GM12878 (cell line): ENCODE measurements around the gene GPR26. TPM values are rescaled to one million over a fixed set of nuclear protein-coding genes. Genes with fewer than 3 reads are reported as not detected.

Experiments used
- ATAC-seq: fragments of 200-7000 bp; cut with Tn5 transposase; 3 replicates; pipeline ENCODE4 v1.9.1; 2020; ENCODE audit warnings: mild to moderate bottlenecking, moderate library complexity
- BruUV-seq: library from RNA; stranded (reverse); fragments of 400-500 nt; replicated peaks from 2 replicates; lab custom pipeline; 2021; lab: Mats Ljungman, UMichigan
- CTCF ChIA-PET: fragments of 300-600 bp; sonication (Branson Sonifier 250); formaldehyde crosslinking; extraction: SDS; loops from one replicate; lab custom pipeline; 2021; ENCODE audit warnings: inconsistent platforms; lab: Yijun Ruan, JAX
- POLR2A ChIA-PET: fragments of 350-600 bp; formaldehyde crosslinking; extraction: SDS; loops from one replicate; lab custom pipeline; 2021; ENCODE audit warnings: inconsistent platforms; lab: Charles Lee
- RAD21 ChIA-PET: fragments of 300-600 bp; sonication (Branson Sonifier 250); formaldehyde crosslinking; loops from one replicate; lab custom pipeline; 2023; ENCODE audit warnings: antibody characterized with exemption; ENCODE audit not compliant: unreplicated experiment; lab: Charles Lee
- SMC1A ChIA-PET: fragments of 300-600 bp; sonication (Branson Sonifier 250); formaldehyde crosslinking; loops from one replicate; lab custom pipeline; 2023; ENCODE audit not compliant: unreplicated experiment, uncharacterized antibody; lab: Charles Lee
- DNase-seq: peaks from one replicate; pipeline ENCODE4 v3.0.0-alpha.2; 2011; ENCODE audit warnings: low read depth, low spot score
- FAIRE-seq: peaks from 3 replicates; lab custom pipeline; 2011; peaks lifted over from hg19 to GRCh38; lab: Jason Lieb, UNC
- H2AFZ ChIP-seq: 2 replicates; pipeline ENCODE4 v1.6.0; 2011; ENCODE audit warnings: low read depth, low read length, control low read depth; ENCODE audit not compliant: control insufficient read depth
- H3K27ac ChIP-seq: 2 replicates; pipeline ENCODE4 v1.5.1; 2011; ENCODE audit warnings: control low read depth; ENCODE audit not compliant: control insufficient read depth, insufficient read depth
- H3K27me3 ChIP-seq, 2 experiments: replicated peaks in 1 of 2; 2 replicates each; pipeline versions ENCODE4 v1.6.0 to v1.6.1; 2011; ENCODE audit warnings: low read length in 1 of 2; ENCODE audit not compliant: control insufficient read depth in 2 of 2, insufficient read depth in 2 of 2
- H3K36me3 ChIP-seq, 2 experiments: 2 replicates each; pipeline ENCODE4 v1.5.1; 2011; ENCODE audit warnings: low read length in 1 of 2; ENCODE audit not compliant: control insufficient read depth in 2 of 2, insufficient read depth in 2 of 2
- H3K4me1 ChIP-seq: 2 replicates; pipeline ENCODE4 v1.6.1; 2011; ENCODE audit warnings: mild to moderate bottlenecking, low read length, moderate library complexity, mixed read lengths; ENCODE audit not compliant: control insufficient read depth, insufficient read depth
- H3K4me2 ChIP-seq: 2 replicates; pipeline ENCODE4 v1.6.0; 2011; ENCODE audit warnings: control low read depth; ENCODE audit not compliant: control insufficient read depth, insufficient read depth
- H3K4me3 ChIP-seq: fragments of 200-600 bp; sonication (generic); 2 replicates; pipeline ENCODE4 v1.5.1; 2016
- H3K79me2 ChIP-seq: 2 replicates; pipeline ENCODE4 v1.6.0; 2011; ENCODE audit warnings: low read length; ENCODE audit not compliant: control insufficient read depth, insufficient read depth
- H3K9ac ChIP-seq: 2 replicates; pipeline ENCODE4 v1.8.0; 2011; ENCODE audit warnings: low read length, control low read depth, mixed read lengths; ENCODE audit not compliant: control insufficient read depth, insufficient read depth
- H3K9me3 ChIP-seq: replicated peaks from 3 replicates; pipeline ENCODE4 v1.5.1; 2011; ENCODE audit warnings: mild to moderate bottlenecking, low read length; ENCODE audit not compliant: control insufficient read depth, insufficient read depth
- H4K20me1 ChIP-seq: 2 replicates; pipeline ENCODE4 v1.6.0; 2011; ENCODE audit not compliant: control insufficient read depth, insufficient read depth
- CHD4 ChIP-seq: fragments of 200-600 bp; sonication (generic); IDR thresholded peaks from 2 replicates; pipeline ENCODE4 v1.6.1; 2016; ENCODE audit warnings: mild to moderate bottlenecking
- IKZF2 ChIP-seq, 2 experiments: fragments of 450-650 bp; IDR thresholded peaks; 2 replicates each; pipeline ENCODE4 v1.6.1; 2017; ENCODE audit warnings: mild to moderate bottlenecking in 2 of 2, moderate library complexity in 2 of 2
- IRF4 ChIP-seq: IDR thresholded peaks from 2 replicates; pipeline ENCODE4 v1.6.1; 2011; ENCODE audit warnings: low read depth, low read length
- POLR2AphosphoS2 ChIP-seq: IDR thresholded peaks from 2 replicates; pipeline ENCODE4 v1.6.1; 2011; ENCODE audit warnings: low read depth, mild to moderate bottlenecking, low read length, improper control_type of control experiment, moderate library complexity
- RUNX3 ChIP-seq: IDR thresholded peaks from 2 replicates; pipeline ENCODE4 v1.6.1; 2012; ENCODE audit warnings: low read length, inconsistent platforms
- SIX5 ChIP-seq: IDR thresholded peaks from 2 replicates; pipeline ENCODE4 v1.6.1; 2011; ENCODE audit warnings: mild to moderate bottlenecking, low read depth, low read length, moderate library complexity; ENCODE audit not compliant: severe bottlenecking
- SP1 ChIP-seq: IDR thresholded peaks from one replicate; pipeline ENCODE4 v1.6.1; 2011; ENCODE audit warnings: low read depth, low read length
- SREBF1 ChIP-seq: IDR thresholded peaks from 2 replicates; pipeline ENCODE4 v1.6.1; 2012; ENCODE audit warnings: mild to moderate bottlenecking, low read length
- TARDBP ChIP-seq: IDR thresholded peaks from 2 replicates; pipeline ENCODE4 v1.6.1; 2016; ENCODE audit warnings: borderline replicate concordance
- ZSCAN29 ChIP-seq: fragments of 450-650 bp; IDR thresholded peaks from 2 replicates; pipeline ENCODE4 v1.6.1; 2017; ENCODE audit warnings: mild to moderate bottlenecking, moderate library complexity
- WGBS: methylation state at CpG from one replicate; pipeline ENCODE4 v1.1.6; 2016; ENCODE audit warnings: low lambda C conversion rate; ENCODE audit not compliant: insufficient replicate concordance, insufficient coverage; ENCODE audit errors: missing lambda C conversion rate; 5-methylcytosine and 5-hydroxymethylcytosine counted together
- in situ Hi-C: fragments of 300-500 bp; cut with MboI; formaldehyde crosslinking; loops from 9 replicates; pipeline ENCODE4 v1.14.3; 2018; ENCODE audit warnings: mixed read lengths
- intact Hi-C: fragments of 100-400 bp; cut with micrococcal nuclease; formaldehyde crosslinking; loops from one replicate; pipeline ENCODE4 v1.14.2; 2022; ENCODE audit not compliant: unreplicated experiment
- polyA plus RNA-seq, 11 experiments: library from polyadenylated mRNA; depleted of rRNA in 4 of 11; unstranded in 6 of 11; stranded (reverse) in 5 of 11; fragments of >200 nt; fragmentation: Nextera tagmentation in 4 of 11; fragmentation: Illumina TruSeq in 1 of 11; extraction: Ambion mirVana in 4 of 11; extraction: Trizol in 1 of 11; gene quantifications; 1 replicate in 1 of 11; 2 replicates in 10 of 11; pipeline versions ENCODE4 v1.2.1 to v1.2.3, GENCODE V29; 2011 to 2016; ENCODE audit warnings: inconsistent platforms in 2 of 11, missing spikeins in 2 of 11, low read depth in 1 of 11
- total RNA-seq, 4 experiments: library from RNA; depleted of rRNA in 3 of 4; stranded (reverse); fragments of >200 nt in 3 of 4; fragmentation: Illumina TruSeq in 1 of 4; extraction: Trizol in 1 of 4; gene quantifications; 2 replicates each; pipeline versions ENCODE4 v1.2.1 to v1.2.3, GENCODE V29; 2013 to 2021
- TF ChIP-seq, protein P1 (sequence below): fragments of 150-350 bp; IDR thresholded peaks from 2 replicates; pipeline ENCODE4 v1.6.1; 2014; ENCODE audit warnings: mild to moderate bottlenecking, low read depth, low read length

Gene GPR26
- total and polyA plus RNA-seq, 10 of the 15 experiments (the other 5 are each of a cell fraction or from before 2014, with no cell fraction given), result 0.01 to 0.03 TPM; not detected in 8

DNA sequence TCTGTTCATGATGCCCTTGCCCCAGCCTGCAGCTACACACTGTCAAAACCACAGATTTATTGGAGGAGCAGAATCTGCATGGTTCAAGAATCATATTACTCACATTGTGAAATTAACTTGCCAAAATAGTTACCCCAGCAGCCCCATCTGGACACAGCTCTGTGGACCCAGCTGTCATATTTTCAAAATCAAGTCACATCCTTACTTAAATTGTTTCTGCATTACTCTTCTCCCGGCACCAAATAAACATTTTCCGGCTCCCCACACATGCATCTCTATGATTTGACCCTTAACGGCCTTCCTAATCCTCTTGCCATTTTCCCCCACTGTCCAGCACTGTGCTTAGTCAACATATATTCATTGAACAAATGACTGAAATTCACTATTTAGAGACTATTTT, 43.8 kb upstream of the GPR26 start:
- Histone ChIP-seq H3K4me2 (no peak overlapping the region), H3K27ac (no peak overlapping the region), H3K4me3 (no peak overlapping the region), H3K9me3 (no peaks in the 10 kb centered on the region), H3K79me2 (no peaks in the 10 kb centered on the region), H3K36me3 (no peaks in the 10 kb centered on the region), H3K4me1 (no peaks in the 10 kb centered on the region), H3K27me3 (peaks cover 0 to 6% of the 10 kb centered on the region in 2 experiments; a peak in 2 of 4 replicates), H4K20me1 (no peaks in the 10 kb centered on the region), H3K9ac (no peak overlapping the region), H2AFZ (no peak overlapping the region)
- BruUV-seq, result no TSS peak
- FAIRE-seq (no peak), DNase-seq (no peak), ATAC-seq (no peak)
- in situ Hi-C loops, result no loop called here
- CTCF ChIA-PET, result no interaction called here
- intact Hi-C loops, result no loop called here
- TF ChIP-seq SP1 (no peak), TARDBP (no peak), SIX5 (no peak), RUNX3 (no peak), CHD4 (no peak), SREBF1 (no peak), IRF4 (no peak), IKZF2 (IDR thresholded peaks at IDR 0.05) (no peak), ZSCAN29 (no peak), POLR2AphosphoS2 (no peak)
- TF ChIP-seq, protein P1, sequence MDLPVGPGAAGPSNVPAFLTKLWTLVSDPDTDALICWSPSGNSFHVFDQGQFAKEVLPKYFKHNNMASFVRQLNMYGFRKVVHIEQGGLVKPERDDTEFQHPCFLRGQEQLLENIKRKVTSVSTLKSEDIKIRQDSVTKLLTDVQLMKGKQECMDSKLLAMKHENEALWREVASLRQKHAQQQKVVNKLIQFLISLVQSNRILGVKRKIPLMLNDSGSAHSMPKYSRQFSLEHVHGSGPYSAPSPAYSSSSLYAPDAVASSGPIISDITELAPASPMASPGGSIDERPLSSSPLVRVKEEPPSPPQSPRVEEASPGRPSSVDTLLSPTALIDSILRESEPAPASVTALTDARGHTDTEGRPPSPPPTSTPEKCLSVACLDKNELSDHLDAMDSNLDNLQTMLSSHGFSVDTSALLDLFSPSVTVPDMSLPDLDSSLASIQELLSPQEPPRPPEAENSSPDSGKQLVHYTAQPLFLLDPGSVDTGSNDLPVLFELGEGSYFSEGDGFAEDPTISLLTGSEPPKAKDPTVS, result no peak
- SMC1A ChIA-PET, result no interaction called here
- WGBS, result 20% methylated on average over 3 of the region's 3 CpGs
- RAD21 ChIA-PET, result no interaction called here
- POLR2A ChIA-PET, result no interaction called here
